Placental pericyte (primary cell): ENCODE measurements around the gene ADAD2. TPM values are rescaled to one million over a fixed set of nuclear protein-coding genes. Genes with fewer than 3 reads are reported as not detected.

Experiments used
- total RNA-seq: library from RNA; depleted of rRNA; stranded (reverse); fragments of >200 nt; gene quantifications from 2 replicates; pipeline ENCODE4 v1.2.3, GENCODE V29; 2012

Gene ADAD2
- not detected in 2 replicates for total RNA-seq

GRCh38 chr16:84190731-84191388, at the start of gene ADAD2:
Gene ADAD2, plus strand, starts transcription at chr16:84191157. Its CDS starts 74 bp downstream, at chr16:84191231.

DNA sequence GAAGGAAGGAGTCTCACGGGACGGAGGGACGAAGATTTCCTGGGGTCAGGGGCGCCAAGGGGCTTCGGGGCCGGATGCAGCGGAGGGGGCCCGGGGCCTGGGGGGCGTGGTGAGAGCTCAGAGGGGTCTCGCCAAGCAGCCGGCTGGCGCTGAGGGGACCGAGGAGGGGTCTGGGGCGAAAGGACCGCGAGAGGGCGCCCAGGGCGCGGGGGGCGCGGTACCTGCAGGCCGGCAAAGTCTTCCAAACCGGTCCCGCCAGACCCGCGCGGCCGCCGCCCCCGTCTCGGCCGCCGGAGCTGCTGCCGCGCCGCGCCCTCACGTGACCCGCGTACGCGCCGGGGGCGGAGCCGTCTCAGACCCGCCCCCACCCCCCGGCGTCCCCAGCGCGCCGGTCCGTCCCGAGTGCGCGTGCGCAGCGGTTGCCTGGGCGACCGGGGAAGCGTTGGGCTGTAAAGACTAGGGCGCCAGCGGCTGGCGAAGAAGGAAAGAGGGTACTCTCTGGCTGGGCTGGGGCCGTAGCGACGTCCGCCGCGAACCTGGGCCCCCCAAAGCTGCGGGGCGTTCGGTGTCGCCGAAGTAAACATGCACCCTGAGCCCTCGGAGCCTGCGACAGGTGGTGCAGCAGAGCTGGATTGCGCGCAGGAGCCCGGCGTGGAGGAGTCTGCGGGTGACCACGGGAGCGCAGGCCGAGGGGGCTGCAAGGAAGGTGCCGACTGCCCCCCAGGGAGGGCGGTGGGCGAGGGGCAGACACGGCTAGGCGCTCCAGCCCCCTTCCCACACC, 45.9 kb upstream of the ADAD2 start, which contains the start of the genes DNAAF1 and HSDL1:
TSS of gene DNAAF1 (plus strand) at position 450 of the 781 bp plus-strand sequence. CDS start at position 583, 133 bp downstream.
TSS of gene HSDL1 (minus strand) at position 319 of the 781 bp plus-strand sequence. CDS start 13,856 bp downstream, outside the sequence.

GRCh38 chr16:84186685-84187437, 4.1 kb upstream of the ADAD2 start, which contains the start of gene TAF1C:
Gene TAF1C, minus strand, starts transcription at chr16:84187057. Its CDS starts 2,069 bp downstream, at chr16:84184988.

DNA sequence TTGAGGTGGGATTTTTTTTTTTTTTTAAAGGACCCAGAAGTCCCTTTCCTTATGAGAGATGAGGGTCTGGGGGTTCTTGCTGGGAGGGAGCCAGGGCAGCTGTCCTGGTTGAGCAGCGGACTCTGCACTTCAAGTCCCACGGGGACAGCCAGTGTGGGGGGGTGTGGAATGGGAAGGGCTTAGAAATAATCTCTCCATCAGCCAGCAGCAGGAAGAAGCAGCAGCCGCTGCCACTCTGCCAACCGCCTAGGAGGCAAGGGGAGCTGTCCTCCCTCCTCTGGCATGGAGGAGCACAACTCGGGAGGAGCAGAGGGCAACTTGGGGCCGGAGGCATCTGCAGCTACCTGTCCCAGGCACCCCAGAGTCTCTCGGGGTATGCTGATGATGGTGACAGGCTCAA, 49.0 kb downstream of the ADAD2 start, which contains the start of gene KCNG4:
TSS of gene KCNG4 (minus strand) at position 104 of the 400 bp plus-strand sequence. CDS start 2,527 bp downstream, outside the sequence.

Other genes with a start within 250 kb of the ADAD2 start
- gene OSGIN1, start 237.9 kb upstream of the ADAD2 start, total RNA-seq: 5.9 TPM in 2 replicates
- gene NECAB2, start 222.9 kb upstream of the ADAD2 start, total RNA-seq: not detected in 2 replicates
- gene SLC38A8, start 148.4 kb upstream of the ADAD2 start, total RNA-seq: not detected in 2 replicates
- gene MBTPS1, start 74.2 kb upstream of the ADAD2 start, total RNA-seq: 116 and 121 TPM in 2 replicates
- gene HSDL1, start 46.0 kb upstream of the ADAD2 start, total RNA-seq: 15.7 and 15.8 TPM in 2 replicates
- gene DNAAF1, start 45.8 kb upstream of the ADAD2 start, total RNA-seq: not detected in 2 replicates
- gene TAF1C, start 4.1 kb upstream of the ADAD2 start, total RNA-seq: 28.2 and 33.5 TPM in 2 replicates
- not detected in 2 replicates for gene KCNG4, start 48.9 kb downstream of the ADAD2 start, total RNA-seq
- 0.29 and 2.4 TPM in 2 replicates for gene WFDC1, start 103.7 kb downstream of the ADAD2 start, total RNA-seq
- gene ATP2C2, start 177.4 kb downstream of the ADAD2 start, total RNA-seq: not detected in 2 replicates